SU-DHL-6 (cell line): ENCODE results near the gene RBKS.

ENCODE experiments used
- H2AFZ ChIP-seq: fragments of 200-600 bp; sonication (generic); 2 replicates; pipeline ENCODE4 v1.6.1; 2014; ENCODE audit warnings: low read depth, mild to moderate bottlenecking, moderate library complexity, mixed read lengths, antibody characterized with exemption, low read length; ENCODE audit not compliant: severe bottlenecking
- H3F3A ChIP-seq: fragments of 200-600 bp; shearing (Covaris generic); 2 replicates; pipeline ENCODE4 v1.6.0; 2016; ENCODE audit warnings: antibody characterized with exemption, mild to moderate bottlenecking; ENCODE audit not compliant: insufficient read depth
- H3K27ac ChIP-seq: fragments of 200-600 bp; sonication (generic); 2 replicates; pipeline ENCODE4 v1.5.1; 2016; ENCODE audit warnings: low read depth, mild to moderate bottlenecking, low read length, moderate library complexity, mixed read lengths
- H3K27me3 ChIP-seq: fragments of 200-600 bp; sonication (generic), shearing (Covaris generic); 2 replicates; pipeline ENCODE4 v1.6.0; 2014; ENCODE audit warnings: mild to moderate bottlenecking, low read length
- H3K36me3 ChIP-seq: fragments of 200-600 bp; sonication (generic); 2 replicates; pipeline ENCODE4 v1.6.1; 2014; ENCODE audit warnings: mild to moderate bottlenecking, low read length, mixed read lengths
- H3K4me2 ChIP-seq: fragments of 300-600, 200-600 bp; shearing (Covaris generic), sonication (generic); 2 replicates; pipeline ENCODE4 v1.6.0; 2014; ENCODE audit warnings: low read length, low read depth, mild to moderate bottlenecking; ENCODE audit not compliant: poor library complexity, severe bottlenecking
- H3K4me3 ChIP-seq: fragments of 200-600 bp; sonication (generic); 2 replicates; pipeline ENCODE4 v1.5.1; 2014; ENCODE audit warnings: antibody characterized with exemption, low read length, mild to moderate bottlenecking, mixed read lengths; ENCODE audit not compliant: insufficient read depth, poor library complexity, severe bottlenecking
- H3K79me2 ChIP-seq: fragments of 200-600 bp; sonication (generic); 2 replicates; pipeline ENCODE4 v1.6.1; 2014; ENCODE audit warnings: mild to moderate bottlenecking, low read length, moderate library complexity; ENCODE audit not compliant: insufficient read depth
- H3K9ac ChIP-seq: fragments of 200-600 bp; sonication (generic); 2 replicates; pipeline ENCODE4 v1.7.0; 2014; ENCODE audit warnings: mild to moderate bottlenecking, low read length
- H3K9me2 ChIP-seq: fragments of 200-600 bp; sonication (generic); replicated peaks from 2 replicates; pipeline ENCODE4 v1.6.1; 2014; ENCODE audit warnings: low read length; ENCODE audit not compliant: insufficient read depth
- H3K9me3 ChIP-seq: fragments of 200-600 bp; sonication (generic); 2 replicates; pipeline ENCODE4 v1.6.1; 2014; ENCODE audit warnings: low read length, mixed read lengths; ENCODE audit not compliant: insufficient read depth
- H4K20me1 ChIP-seq: fragments of 200-600 bp; sonication (generic); 2 replicates; pipeline ENCODE4 v1.6.1; 2014; ENCODE audit warnings: low read depth, mild to moderate bottlenecking, antibody characterized with exemption, low read length, moderate library complexity, mixed read lengths
- EZH2phosphoT487 ChIP-seq: fragments of 200-600 bp; sonication (generic), shearing (Covaris generic); conservative IDR thresholded peaks from 2 replicates; pipeline ENCODE4 v1.6.1; 2018; ENCODE audit warnings: mild to moderate bottlenecking, antibody characterized with exemption, low read length, moderate library complexity, mixed read lengths
- TF ChIP-seq, protein P1 (sequence below): fragments of 200-600 bp; sonication (generic); IDR thresholded peaks from one replicate; pipeline ENCODE4 v1.5.1; 2017; ENCODE audit warnings: antibody characterized with exemption, mild to moderate bottlenecking, low read length, moderate library complexity; ENCODE audit not compliant: insufficient read depth, poor library complexity, severe bottlenecking

The RBKS gene

DNA sequence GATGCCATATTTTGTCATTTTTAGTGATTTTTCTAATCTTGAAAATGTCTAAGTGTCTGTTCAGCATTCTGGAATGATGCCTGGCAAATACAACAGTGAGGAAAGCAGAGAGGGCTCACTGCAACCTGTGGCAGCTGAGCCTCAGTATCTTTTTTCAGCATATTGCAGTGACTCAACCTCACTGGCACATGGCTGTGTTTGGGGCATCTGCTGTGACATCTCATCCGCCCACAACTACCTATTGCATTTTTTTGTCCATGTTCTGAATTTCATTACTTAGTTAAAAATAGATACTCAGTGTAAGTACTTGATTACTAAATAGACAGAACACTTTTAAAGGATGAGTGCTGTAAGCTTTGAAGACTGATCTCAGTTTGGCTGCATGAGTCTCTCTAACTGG lies 11.0 kb upstream of the RBKS start:
- Histone ChIP-seq H3K9me3 (no peaks in the 10 kb centered on the region), H3K4me3 (no peak overlapping the region), H3K9me2 (no peaks in the 10 kb centered on the region), H3K27me3 (no peaks in the 10 kb centered on the region), H3F3A (no peaks in the 10 kb centered on the region), H3K36me3 (peaks cover 10% of the 10 kb centered on the region; the same call in 1 of the 2 replicates), H2AFZ (no peak overlapping the region), H3K27ac (no peak overlapping the region), H3K79me2 (peaks cover 9% of the 10 kb centered on the region), H3K9ac (no peak overlapping the region), H4K20me1 (no peaks in the 10 kb centered on the region), H3K4me2 (no peak overlapping the region)
- TF ChIP-seq EZH2phosphoT487: no peak
- TF ChIP-seq, protein P1, sequence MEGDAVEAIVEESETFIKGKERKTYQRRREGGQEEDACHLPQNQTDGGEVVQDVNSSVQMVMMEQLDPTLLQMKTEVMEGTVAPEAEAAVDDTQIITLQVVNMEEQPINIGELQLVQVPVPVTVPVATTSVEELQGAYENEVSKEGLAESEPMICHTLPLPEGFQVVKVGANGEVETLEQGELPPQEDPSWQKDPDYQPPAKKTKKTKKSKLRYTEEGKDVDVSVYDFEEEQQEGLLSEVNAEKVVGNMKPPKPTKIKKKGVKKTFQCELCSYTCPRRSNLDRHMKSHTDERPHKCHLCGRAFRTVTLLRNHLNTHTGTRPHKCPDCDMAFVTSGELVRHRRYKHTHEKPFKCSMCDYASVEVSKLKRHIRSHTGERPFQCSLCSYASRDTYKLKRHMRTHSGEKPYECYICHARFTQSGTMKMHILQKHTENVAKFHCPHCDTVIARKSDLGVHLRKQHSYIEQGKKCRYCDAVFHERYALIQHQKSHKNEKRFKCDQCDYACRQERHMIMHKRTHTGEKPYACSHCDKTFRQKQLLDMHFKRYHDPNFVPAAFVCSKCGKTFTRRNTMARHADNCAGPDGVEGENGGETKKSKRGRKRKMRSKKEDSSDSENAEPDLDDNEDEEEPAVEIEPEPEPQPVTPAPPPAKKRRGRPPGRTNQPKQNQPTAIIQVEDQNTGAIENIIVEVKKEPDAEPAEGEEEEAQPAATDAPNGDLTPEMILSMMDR: no peak

DNA sequence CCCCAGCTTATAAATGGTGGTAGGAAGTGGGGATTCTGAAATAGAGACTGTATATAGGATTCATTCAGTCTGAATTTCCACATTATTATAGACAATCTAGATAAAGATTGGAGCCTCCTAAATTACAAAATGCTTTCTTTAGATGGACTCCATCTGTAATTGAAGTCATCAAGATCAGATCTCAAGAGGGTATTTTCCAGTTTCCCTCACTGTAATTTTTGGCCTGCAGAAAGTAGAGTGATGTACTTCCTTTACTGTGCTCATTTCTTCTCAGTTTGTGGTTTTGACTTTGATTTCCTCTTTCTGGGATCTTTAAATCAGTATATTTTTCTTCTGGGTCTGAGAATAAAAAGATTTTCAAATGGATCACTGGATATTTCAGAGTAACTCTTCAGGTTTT lies 7.5 kb upstream of the RBKS start:
- H3F3A ChIP-seq: peaks cover 3% of the 10 kb centered on the region; the same call in 1 of the 2 replicates
- no peak overlapping the region for H3K4me2 ChIP-seq
- H2AFZ ChIP-seq: no peak overlapping the region
- no peak overlapping the region for H3K27ac ChIP-seq
- peaks cover 10% of the 10 kb centered on the region; the same call in 1 of the 2 replicates for H3K36me3 ChIP-seq
- no peaks in the 10 kb centered on the region for H3K9me2 ChIP-seq
- no peak overlapping the region for H3K9ac ChIP-seq
- peaks cover under 1% of the 10 kb centered on the region; the same call in 1 of the 2 replicates for H3K79me2 ChIP-seq
- no peaks in the 10 kb centered on the region for H4K20me1 ChIP-seq
- no peaks in the 10 kb centered on the region for H3K27me3 ChIP-seq
- H3K9me3 ChIP-seq: no peaks in the 10 kb centered on the region
- no peak overlapping the region for H3K4me3 ChIP-seq
- TF ChIP-seq, protein P1: no peak
- no peak for TF ChIP-seq EZH2phosphoT487

GRCh38 chr2:27893006-27893405 lies 2.8 kb upstream of the RBKS start:
- peaks cover 22% of the 10 kb centered on the region for H3F3A ChIP-seq
- no peak overlapping the region for H3K4me3 ChIP-seq
- H3K9me3 ChIP-seq: no peaks in the 10 kb centered on the region
- TF ChIP-seq, protein P1: no peak
- TF ChIP-seq EZH2phosphoT487: no peak
- H2AFZ ChIP-seq: no peak overlapping the region
- peaks cover 13% of the 10 kb centered on the region for H3K79me2 ChIP-seq
- no peaks in the 10 kb centered on the region for H3K9me2 ChIP-seq
- H3K27ac ChIP-seq: no peak overlapping the region; the same call in 1 of the 2 replicates
- H3K9ac ChIP-seq: no peak overlapping the region
- peak overlapping the region; percentile 56 for H3K4me2 ChIP-seq
- H4K20me1 ChIP-seq: no peaks in the 10 kb centered on the region
- H3K36me3 ChIP-seq: no peaks in the 10 kb centered on the region
- H3K27me3 ChIP-seq: no peaks in the 10 kb centered on the region
